K562 (cell line): ENCODE measurements around the gene UMODL1.

Experiments
- CBX2 ChIP-seq: fragments of 200-600 bp; sonication (generic); IDR thresholded peaks from one replicate; pipeline ENCODE4 v1.6.1; 2012; ENCODE audit warnings: mild to moderate bottlenecking, low read length, inconsistent platforms; ENCODE audit not compliant: insufficient read depth, poor library complexity, severe bottlenecking
- CBX8 ChIP-seq: fragments of 200-600 bp; sonication (generic); IDR thresholded peaks from 2 replicates; pipeline ENCODE4 v1.6.1; 2012; ENCODE audit warnings: borderline replicate concordance, mixed run types, low read depth, mild to moderate bottlenecking, moderate library complexity, mixed read lengths, low read length, control low read depth, inconsistent platforms; ENCODE audit not compliant: poor library complexity, severe bottlenecking; ENCODE audit errors: extremely low read depth
- ETS1 ChIP-seq: conservative IDR thresholded peaks from 2 replicates; pipeline ENCODE4 v1.6.1; 2011; ENCODE audit warnings: low read depth, mild to moderate bottlenecking, low read length; ENCODE audit not compliant: control insufficient read depth
- MAZ ChIP-seq, 2 experiments: fragments of 450-650 bp in 1 of 2; sonication (generic) in 1 of 2; formaldehyde crosslinking; IDR thresholded peaks in 1 of 2; conservative IDR thresholded peaks in 1 of 2; 2 replicates each; pipeline versions ENCODE4 v1.4.0 to v1.5.0; 2020; ENCODE audit warnings: mild to moderate bottlenecking in 1 of 2, missing genetic modification reagents in 1 of 2
- NELFE ChIP-seq: IDR thresholded peaks from 2 replicates; pipeline ENCODE4 v1.6.1; 2011; ENCODE audit warnings: mild to moderate bottlenecking; ENCODE audit not compliant: insufficient read depth, insufficient read length
- RCOR1 ChIP-seq, 2 experiments: IDR thresholded peaks; 2 replicates each; pipeline ENCODE4 v1.6.1; 2012; ENCODE audit warnings: low read depth in 2 of 2, low read length in 2 of 2, borderline replicate concordance in 1 of 2, improper control_type of control experiment in 1 of 2
- SMARCC2 ChIP-seq: fragments of 450-650 bp; IDR thresholded peaks from 2 replicates; pipeline ENCODE4 v1.6.1; 2017; ENCODE audit warnings: antibody characterized with exemption, moderate library complexity, mild to moderate bottlenecking, low read depth
- TEAD1 ChIP-seq, 2 experiments: fragments of 450-650 bp in 1 of 2; sonication (generic) in 1 of 2; formaldehyde crosslinking; IDR thresholded peaks; 2 replicates each; pipeline versions ENCODE4 v1.4.0 to v1.8.0; 2020 to 2022; ENCODE audit warnings: mild to moderate bottlenecking in 2 of 2, missing genetic modification reagents in 1 of 2

- TF ChIP-seq TEAD1 (CRISPR knock-in tag; IDR thresholded peaks at IDR 0.05), result no peak
- no peak for TF ChIP-seq RCOR1 (IDR thresholded peaks at IDR 0.05; ENCODE audit: borderline replicate concordance in 1 of 2, low read depth in 2 of 2, low read length in 2 of 2)
- no peak for TF ChIP-seq MAZ (CRISPR knock-in tag; conservative IDR thresholded peaks at IDR 0.05 in 1 of 2, IDR thresholded peaks at IDR 0.05 in 1 of 2)
- no peak for TF ChIP-seq SMARCC2
- no peak for TF ChIP-seq NELFE
- TF ChIP-seq CBX2, result no peak
- TF ChIP-seq ETS1, result no peak
- no peak for TF ChIP-seq CBX8
Observed at GRCh38 chr21:42061986-42062235, 9.2 kb upstream of the UMODL1 start.
